DMS53 (cell line): ENCODE measurements around the gene NEUROD6.

Source experiments
- DNase-seq: peaks from one replicate; lab custom pipeline; 2025; lab: John Stamatoyannopoulos, UW

Gene NEUROD6

DNA sequence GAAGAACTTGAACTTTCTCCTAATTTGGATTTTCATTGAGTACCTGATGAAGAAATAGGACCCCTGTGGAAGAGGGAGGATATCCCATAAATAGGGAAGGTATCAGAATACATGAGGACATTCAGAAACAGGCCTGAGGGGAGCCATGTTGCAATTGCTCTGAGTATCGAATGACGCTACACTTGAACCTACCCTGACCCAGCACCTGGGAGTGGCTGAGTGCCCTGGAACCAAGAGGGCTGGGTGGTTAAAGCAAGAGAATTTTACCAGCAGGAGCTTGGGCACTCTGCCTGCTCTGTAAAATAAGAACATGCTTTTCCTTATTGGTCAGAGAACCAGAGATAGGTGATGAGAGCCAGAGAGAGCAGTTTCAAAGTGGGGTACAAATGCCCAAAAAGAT is 7.2 kb downstream of the NEUROD6 start:
- peak; percentile 22 for DNase-seq

- DNase-seq: peak; percentile 16
Measured at GRCh38 chr7:31327071-31327470, 13.5 kb downstream of the NEUROD6 start.

DNA sequence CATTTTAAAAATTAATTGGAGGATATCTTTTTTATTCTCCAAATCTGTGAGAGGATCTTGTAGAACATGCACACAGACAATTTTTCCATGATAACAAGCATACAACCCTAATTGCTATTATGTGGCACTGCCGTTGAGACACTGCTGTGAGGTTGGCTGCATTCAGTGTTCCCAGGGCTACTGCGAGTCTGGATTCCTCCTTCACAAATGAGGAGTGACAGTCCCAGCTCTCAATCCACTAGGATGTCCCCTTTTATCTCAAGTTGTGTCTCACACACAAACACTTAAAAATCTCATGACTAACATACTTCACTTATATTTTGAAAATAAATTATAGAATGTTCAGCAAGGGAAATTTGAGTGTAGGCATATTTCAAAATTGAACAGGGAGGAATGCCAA is 14.1 kb downstream of the NEUROD6 start:
- no peak for DNase-seq

DNA sequence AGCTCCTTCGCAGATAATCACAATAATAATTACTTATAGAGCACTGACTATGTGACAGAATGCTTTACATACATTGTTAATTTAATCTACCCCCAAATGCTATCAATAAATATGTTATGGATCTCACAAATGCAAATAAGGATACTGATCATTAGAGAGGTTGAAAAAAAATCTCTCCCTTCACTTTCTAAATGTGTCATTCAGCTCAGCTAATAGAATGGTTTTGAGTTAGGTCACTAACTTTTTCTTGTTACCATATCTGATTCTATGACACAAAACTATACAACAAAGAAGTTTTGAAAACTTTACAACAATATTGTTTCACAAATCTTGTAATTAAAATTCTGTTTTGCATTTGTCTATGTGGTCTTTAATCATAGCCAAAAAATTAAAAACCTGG is 17.4 kb downstream of the NEUROD6 start:
- no peak for DNase-seq

DNA sequence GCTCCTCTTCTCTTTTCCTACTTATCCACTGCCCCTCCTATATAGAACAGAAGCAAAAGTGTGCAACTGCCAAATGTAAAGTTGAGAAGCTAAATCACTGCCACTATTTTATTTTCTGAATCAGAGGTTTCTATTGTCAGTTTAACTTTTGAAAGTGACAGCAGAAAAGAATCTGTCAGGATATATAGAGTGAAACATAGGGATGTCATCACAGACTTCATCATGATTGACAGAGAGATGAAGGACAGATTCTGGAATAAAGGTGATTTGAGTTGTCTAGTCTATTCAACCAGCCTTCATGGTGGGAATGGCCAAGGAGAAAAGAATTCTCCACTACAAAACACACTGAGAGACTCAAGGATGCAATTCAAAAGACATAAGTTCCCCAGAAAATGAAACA is 19.9 kb downstream of the NEUROD6 start:
- DNase-seq: no peak

DNA sequence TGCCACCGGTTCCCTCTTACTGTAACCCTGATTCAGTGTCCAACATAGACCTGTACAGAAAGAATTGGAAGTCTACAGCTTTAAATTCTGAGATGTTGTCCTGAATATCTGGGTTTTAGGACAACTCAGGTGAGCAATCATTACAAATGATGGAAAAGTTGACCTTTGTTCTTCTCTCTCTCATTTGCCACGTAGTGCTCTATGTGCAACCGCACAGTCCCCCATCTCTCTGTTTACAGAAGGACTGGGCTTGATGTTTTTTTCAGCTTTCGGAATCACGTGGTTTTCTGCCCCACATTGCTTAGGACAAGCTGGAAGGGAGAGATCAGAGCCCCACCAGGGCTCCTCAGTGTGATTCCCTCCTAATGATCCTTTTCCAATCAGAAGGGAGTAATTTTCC is 22.2 kb downstream of the NEUROD6 start:
- no peak for DNase-seq

GRCh38 chr7:31316876-31317275 is 23.6 kb downstream of the NEUROD6 start:
- no peak for DNase-seq

DNA sequence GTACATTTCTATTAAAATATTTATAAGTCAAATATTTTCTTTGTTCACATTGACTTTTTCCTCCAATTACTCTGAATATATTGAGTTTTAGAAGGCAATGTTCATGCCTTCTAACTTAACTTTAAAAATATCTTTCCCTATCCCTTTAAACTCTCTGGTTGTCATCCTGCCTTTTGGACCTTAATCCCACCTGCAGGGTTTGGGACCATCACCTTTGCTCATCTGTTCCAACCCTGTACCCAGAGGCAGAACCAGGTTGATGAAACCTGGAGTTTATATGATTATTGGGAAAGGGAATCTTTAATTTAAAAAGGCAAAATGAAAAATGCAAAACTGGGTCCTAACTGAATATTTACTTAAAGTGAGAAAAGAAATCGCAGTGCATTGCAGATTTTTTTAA is 24.8 kb downstream of the NEUROD6 start:
- DNase-seq: no peak

DNA sequence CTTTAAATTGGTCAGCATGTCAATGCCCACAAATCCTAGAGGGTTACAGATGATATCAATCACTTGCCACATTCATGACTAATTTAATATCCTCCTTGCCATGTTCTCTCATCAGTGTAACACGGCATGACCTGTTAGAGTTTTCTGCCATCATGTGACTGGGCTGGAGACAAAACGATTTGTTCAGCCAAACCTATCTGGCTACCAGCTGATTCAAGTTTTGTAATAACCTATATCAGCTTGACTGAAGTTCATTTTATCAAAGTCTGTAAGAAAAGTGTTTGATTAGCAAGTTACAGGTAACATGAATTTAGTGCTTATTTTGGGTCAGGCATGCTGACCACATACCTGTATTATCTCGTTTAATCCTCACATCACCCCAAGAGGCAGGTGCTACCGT is 25.7 kb downstream of the NEUROD6 start:
- no peak for DNase-seq

- DNase-seq: no peak
Measured at GRCh38 chr7:31312889-31313288, 27.6 kb downstream of the NEUROD6 start.

GRCh38 chr7:31311552-31311951 is 29.0 kb downstream of the NEUROD6 start:
- DNase-seq: no peak

DNA sequence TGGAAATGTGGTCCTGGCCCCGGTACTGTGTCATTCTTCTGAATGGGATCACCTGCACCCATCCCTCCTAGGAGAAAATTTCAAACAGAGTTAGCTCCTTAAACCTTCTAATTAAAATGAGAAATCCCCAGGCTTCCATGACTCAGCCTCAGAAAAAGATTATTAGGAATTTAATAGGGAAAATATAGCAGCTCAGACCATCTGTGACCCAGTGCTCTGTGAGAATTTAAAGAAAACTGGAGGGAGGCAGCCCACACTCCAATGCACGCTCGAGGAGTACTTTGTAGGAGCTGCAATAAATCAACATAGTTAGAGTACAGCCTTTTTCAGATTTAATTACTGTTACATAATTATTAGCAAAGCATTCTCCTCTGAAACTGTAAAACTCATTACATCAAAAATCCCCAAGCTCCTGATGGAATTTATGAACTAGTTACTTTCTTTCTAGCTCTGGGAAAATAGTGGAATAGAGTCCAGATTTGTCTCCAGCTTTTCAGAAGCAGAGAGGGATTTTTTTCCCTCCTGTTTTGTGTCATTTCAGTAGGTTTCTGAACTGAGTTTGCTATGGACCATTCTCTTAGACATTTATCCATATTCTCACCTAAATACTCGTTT is 30.1 kb downstream of the NEUROD6 start:
- no peak for DNase-seq

DNA sequence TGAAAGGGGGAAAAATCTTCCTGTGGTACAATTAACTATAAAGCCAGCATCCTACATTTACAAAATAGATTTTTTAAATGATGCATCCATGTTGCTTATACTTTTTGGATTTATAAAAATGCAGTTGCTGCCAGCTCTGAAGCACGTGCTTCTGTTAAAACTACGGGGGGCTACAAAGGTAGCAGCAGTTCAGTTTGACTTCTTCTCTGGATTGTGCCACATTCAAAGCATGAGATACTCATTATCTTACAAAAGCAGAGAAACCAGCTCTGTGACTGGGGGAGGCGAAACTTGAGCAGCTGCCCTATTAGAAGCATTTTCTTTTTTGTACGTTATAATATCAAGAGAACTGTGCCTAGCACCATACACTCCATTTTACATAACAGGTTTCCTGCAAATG is 31.1 kb downstream of the NEUROD6 start:
- no peak for DNase-seq

DNA sequence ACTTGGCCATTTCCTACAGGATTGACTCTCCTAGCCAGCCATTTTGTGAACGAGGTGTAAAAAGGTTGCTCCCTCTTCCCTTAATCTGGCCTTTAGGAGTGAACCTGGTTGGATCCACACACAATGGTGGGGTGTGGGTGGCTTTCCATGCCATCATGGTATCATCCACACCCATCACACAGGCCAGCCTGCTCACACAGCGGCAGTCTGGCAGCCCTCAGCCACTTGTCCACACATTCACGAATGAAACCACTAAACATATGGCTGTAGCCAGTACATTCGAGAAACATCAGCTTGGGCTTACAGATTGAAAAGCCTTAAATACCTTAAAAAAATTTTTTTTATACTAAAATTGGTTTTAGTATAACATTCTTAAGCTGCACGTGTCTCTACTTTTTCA is 31.9 kb downstream of the NEUROD6 start:
- no peak for DNase-seq

GRCh38 chr7:31307972-31308371 is 32.6 kb downstream of the NEUROD6 start:
- DNase-seq: no peak

DNA sequence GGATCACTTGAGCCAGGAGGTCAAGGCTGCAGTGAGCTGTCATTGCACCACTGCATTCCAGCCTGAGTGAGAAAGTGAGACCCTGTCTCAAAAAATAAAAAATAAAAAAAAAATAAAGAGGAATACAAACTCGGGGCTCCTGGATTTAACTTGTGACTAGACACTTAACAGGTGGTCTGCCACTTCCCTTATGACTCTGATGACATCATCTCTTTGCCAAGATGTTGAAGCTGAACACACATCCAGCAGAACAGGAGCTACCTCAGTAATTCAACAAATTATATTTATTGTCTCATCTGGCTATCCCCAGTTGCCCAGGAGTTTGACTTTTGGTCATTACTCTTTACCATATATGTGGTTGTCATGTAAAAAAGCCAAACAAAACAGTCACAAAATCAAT is 35.3 kb downstream of the NEUROD6 start:
- DNase-seq: peak; percentile 16

- DNase-seq: no peak
Measured at GRCh38 chr7:31304446-31304845, 36.1 kb downstream of the NEUROD6 start.

DNA sequence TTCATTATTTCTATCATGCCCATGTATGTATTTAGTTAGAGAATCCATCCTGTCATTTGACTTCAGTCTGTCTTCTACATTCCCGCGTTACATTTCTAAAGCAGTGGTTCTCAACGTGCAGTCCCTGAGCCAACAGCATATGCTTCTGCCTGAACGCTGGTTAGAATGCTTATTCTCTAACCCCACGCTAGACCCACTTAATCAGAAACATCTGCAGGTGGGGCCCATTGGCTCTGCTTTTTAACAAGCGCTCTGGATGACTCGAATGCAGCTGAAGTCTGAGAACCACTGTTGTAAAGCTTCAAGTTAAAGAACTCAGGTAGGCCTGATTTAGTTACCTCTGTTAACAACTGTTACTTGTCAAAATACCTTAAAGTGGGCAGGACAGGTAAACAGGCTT is 38.2 kb downstream of the NEUROD6 start:
- DNase-seq: no peak

DNA sequence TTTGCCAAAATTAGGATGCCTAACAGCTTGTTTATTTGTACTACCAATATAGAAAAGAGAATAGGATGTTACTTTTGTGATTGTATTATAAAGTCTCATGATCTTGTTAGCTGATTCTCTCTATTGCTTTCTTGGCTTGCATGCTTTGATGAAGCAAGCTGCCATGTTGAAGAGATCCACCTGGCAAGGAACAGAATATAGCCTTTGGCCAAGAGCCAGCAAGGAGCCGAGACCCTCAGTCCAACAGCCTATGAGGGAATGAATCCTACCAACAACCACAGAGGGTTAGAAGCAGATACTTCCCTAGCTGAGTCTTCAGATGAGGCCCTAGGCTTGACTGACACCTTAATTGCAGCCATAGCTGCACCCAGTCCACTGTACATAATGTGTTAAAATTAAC is 41.2 kb downstream of the NEUROD6 start:
- no peak for DNase-seq

DNA sequence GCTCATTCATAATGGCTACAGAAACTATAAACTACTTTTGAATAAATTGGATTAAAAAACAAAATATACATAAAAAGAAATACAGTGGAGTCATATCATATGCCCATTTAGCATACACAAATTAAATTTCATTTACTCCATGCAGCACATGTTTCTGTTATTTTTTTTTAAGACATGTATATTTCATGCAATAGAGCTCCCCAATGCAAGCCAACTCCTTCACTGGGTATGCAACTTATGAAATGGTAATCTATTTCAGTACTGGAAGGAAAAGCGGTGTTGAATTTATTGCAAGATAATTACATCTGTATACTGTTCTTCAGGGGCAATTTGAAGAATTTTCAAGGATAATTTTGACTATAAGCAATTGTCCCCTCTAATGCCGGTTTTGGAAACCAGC is 49.9 kb downstream of the NEUROD6 start:
- DNase-seq: no peak
